Suprapubic skin (tissue), 3 donors: ENCODE results near the gene HPSE2.

ENCODE experiments used
- CTCF ChIP-seq, 2 donors: fragments of 200-600 bp in 1 of 2; fragments of 450-650 bp in 1 of 2; sonication (generic) in 1 of 2; IDR thresholded peaks; one replicate each; pipeline ENCODE4 v1.5.1; 2016 to 2019; ENCODE audit warnings: antibody characterized with exemption in 2 of 2, mild to moderate bottlenecking in 1 of 2, moderate library complexity in 1 of 2
- EP300 ChIP-seq: sonication (generic); formaldehyde crosslinking; IDR thresholded peaks from one replicate; pipeline ENCODE4 v1.6.1; 2017; ENCODE audit warnings: antibody characterized with exemption
- POLR2A ChIP-seq, 2 donors: fragments of 450-650 bp; IDR thresholded peaks; one replicate each; pipeline ENCODE4 v1.6.1; 2017; ENCODE audit warnings: antibody characterized with exemption in 2 of 2, mild to moderate bottlenecking in 2 of 2, moderate library complexity in 2 of 2

GRCh38 chr10:99143651-99144050 is 92.0 kb downstream of the HPSE2 start:
- TF ChIP-seq CTCF (IDR thresholded peaks at IDR 0.05) (no peak), EP300 (no peak), POLR2A (IDR thresholded peaks at IDR 0.05) (no peak)
